ENCODE measurements around the gene SP140. TPM values are rescaled to one million over a fixed set of nuclear protein-coding genes. Genes with fewer than 3 reads are reported as not detected.

The SP140 gene
- total RNA-seq: not detected in 2 replicates

DNA sequence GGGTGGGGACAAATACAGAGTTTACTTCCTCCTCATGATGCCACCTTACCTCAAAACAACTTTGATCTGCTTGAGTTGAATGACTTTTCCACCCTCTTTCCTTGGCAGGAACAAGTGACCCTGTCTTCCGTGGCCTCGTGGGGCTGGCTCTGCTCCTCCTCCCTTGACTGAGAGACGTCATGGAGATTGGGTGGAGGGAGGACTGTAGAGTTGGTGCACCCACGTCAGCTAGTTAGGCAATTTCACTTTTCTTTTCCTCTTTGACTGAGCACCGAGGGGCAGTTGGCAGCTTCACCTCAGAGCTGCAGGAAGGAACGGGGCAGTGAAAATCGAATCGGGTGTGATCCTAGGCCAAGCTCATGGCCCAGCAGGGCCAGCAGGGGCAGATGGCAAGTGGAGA lies at the start of gene SP140:
TSS of gene SP140 (plus strand) at position 251 of the 400 bp plus-strand sequence. CDS start at position 360, 109 bp downstream.

DNA sequence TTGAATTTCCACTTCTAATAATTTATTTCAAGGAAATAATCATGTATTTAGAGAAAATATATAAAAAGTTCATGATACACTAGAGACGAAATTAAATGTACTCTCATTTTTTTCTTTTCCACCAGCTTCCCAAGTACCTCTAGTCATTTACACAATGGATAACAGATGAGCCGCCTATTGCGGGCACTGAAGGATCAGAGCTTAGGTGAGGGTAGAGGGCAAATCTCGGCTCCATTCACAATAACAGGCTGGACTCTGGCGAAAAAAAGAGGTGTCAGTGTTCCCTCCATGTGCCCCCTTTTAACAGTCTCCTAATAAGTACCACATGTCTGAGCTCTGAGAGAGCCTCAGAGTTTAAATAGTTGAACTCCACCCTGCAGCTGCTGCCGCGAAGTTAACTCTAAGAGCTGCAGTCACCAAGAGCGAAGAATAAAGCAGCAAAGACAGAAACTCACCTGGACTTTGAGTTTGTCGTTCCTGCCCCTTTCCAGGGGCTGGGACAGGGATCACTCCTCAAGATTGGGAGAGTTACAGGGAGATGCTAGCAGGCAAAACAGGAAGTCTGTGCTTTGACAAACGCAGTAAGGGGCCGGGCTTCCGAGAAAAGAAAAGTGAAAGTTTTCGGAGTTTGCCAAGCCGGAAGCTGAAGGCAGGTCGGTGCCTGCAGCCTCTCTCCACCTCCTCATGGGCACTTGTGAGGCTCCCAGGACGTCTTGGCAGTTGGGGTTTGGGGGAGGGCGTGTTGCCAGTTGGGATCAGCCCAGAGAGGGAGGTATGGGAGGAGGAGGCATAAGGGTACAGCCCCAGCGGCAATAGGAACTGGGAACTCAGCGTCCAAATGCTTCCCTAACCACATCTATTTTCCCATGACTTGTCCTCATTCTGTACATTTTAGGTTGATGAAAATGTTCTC lies 5.9 kb upstream of the SP140 start, which contains the start of gene SP110:
TSS of gene SP110 (minus strand) at position 566 of the 913 bp plus-strand sequence. CDS start 3,057 bp downstream, outside the sequence.

DNA sequence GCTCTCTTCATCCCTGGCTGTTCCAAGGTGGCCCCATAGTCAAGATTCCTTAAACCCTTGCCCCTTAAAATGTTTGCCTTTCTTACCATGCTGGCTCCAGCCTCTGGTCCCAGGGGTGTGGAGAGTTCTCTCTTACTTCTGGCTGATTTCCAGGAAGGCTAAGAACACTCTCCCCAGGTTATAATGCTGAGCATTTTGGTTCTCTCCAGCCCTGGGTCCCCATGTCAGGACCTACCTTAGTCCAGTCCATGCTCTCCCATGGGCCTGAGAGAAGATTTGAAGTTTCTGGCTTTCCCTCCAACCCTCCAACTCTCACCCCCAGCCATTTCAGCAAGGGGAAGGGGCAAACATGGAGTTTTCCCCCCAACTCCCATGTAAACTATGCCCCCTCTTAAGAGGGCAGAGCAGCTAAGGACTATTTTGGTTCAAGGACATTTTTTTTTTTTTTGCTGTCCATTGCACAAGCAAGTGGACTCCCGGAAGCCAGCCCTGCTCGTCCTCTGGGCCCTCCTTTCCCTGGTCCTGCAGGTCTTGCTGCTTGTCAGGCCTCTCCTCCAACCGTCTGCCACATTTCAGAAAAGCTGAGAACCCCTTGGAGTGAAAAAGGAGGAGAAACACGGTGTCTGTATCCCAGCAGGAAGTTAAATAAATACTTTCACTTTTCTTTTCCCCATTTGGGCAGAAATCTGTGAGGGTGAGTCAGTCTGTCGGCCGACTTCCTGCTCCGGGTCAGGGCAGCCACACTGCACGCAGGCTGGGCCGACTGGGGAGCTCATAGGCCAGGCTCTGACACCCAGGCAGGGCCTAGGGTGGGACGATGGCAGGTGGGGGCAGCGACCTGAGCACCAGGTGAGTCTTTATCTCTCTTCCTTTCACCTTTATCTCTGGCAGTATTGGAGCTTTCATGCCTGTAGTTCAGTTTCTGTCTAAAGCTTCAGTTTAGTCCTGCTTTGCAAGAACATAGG lies 101.2 kb downstream of the SP140 start, which contains the start of gene SP140L:
TSS of gene SP140L (plus strand) at position 741 of the 965 bp plus-strand sequence. CDS start at position 818, 77 bp downstream.

Other genes starting within 250 kb of the SP140 start
- gene SLC16A14, start 156.8 kb upstream of the SP140 start, total RNA-seq: under 0.01 and 0.23 TPM in 2 replicates
- 7.6 and 12.9 TPM in 2 replicates for gene SP110, start 5.8 kb upstream of the SP140 start, total RNA-seq
- gene SP140L, start 101.5 kb downstream of the SP140 start, total RNA-seq: 6.5 and 10.6 TPM in 2 replicates
- gene SP100, start 190.5 kb downstream of the SP140 start, total RNA-seq: 54.6 and 66.1 TPM in 2 replicates